ENCODE measurements around the gene GPHA2.
"Not testable (repeated sequence)": the region's sequence is repeated elsewhere in the genome, so short reads cannot be mapped to it uniquely, and the experiment has no call there.

- TF ChIP-seq YY1 (IDR thresholded peaks at IDR 0.05; ENCODE audit: low read depth); CTCF (IDR thresholded peaks at IDR 0.05); SIN3A (IDR thresholded peaks at IDR 0.05; ENCODE audit: borderline replicate concordance, low read depth, low read length); CHD2 (IDR thresholded peaks at IDR 0.05; ENCODE audit: low read length, partially characterized antibody); ZBTB33 (IDR thresholded peaks at IDR 0.05; ENCODE audit: borderline replicate concordance, low read depth); EZH2phosphoT487 (IDR thresholded peaks at IDR 0.05; ENCODE audit: borderline replicate concordance, low read depth); GABPA (IDR thresholded peaks at IDR 0.05; ENCODE audit: low read depth); SMC3 (IDR thresholded peaks at IDR 0.05; ENCODE audit: low read depth, low read length): not testable (repeated sequence)
Observed at GRCh38 chr11:64983339-64983738, 47.6 kb upstream of the GPHA2 start.
